KBM-7 (cell line): Measurements from ENCODE around the gene ABL1.
"Not testable (repeated sequence)": the region's sequence is repeated elsewhere in the genome, so short reads cannot be mapped to it uniquely, and the experiment has no call there.

Source experiments
- DNase-seq: peaks from one replicate; pipeline ENCODE4 v3.0.0-alpha.2; 2015
- in situ Hi-C: fragments of 300-500 bp; cut with MboI; formaldehyde crosslinking; loops from 2 replicates; pipeline ENCODE4 v1.14.3; 2020; ENCODE audit warnings: low sequenced_read_pairs, low pct_unique_long_range_greater_than_20kb, mixed read lengths

The ABL1 gene

DNA sequence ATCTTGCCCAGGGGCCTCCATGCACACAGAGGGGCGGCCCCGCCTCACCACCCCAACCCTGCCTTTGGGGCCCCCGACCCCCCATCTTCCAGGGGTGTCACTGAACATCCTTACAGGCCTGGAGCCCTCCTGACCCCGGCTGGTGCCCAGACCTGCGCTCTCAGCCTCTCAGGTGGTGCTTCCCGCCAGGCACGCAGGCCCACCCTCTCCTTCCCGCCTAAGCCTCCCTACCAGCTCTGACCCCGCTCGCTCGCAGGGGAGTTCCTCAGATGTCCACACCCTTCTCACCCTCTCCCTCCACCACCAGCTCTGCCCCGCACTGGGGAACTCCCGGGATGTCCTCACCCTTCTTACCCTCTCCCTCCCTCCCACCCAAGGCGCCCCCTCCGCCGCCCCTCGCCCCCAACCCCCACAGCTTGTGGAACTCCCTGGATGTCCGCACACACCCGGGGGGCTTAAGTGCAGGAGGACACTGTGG lies 73.9 kb downstream of the ABL1 start:
- DNase-seq, result no peak
- in situ Hi-C loops, result no loop called here

DNA sequence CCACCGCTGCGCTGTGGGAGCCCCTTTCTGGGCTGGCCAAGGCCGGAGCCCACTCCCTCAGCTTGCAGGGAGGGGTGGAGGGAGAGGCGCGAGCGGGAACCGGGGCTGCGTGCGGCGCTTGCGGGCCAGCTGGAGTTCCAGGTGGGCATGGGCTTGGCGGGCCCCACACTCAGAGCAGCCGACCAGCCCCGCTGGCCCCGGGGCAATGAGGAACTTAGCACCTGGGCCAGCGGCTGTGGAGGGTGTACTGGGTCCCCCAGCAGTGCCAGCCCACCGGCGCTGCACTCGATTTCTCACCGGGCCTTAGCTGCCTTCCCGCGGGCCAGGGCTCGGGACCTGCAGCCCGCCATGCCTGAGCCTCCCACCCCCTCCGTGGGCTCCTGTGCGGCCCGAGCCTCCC lies 75.0 kb downstream of the ABL1 start:
- in situ Hi-C loops, DNase-seq: not testable (repeated sequence)

DNA sequence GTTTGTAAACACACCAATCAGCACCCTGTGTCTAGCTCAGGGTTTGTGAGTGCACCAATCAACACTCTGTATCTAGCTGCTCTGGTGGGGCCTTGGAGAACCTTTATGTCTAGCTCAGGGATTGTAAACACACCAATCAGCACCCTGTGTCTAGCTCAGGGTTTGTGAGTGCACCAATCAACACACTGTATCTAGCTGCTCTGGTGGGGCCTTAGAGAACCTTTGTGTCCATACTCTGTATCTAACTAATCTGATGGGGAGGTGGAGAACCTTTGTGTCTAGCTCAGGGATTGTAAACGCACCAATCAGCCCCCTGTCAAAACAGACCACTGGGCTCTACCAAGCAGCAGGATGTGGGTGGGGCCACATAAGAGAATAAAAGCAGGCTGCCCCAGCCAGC lies 75.6 kb downstream of the ABL1 start:
- DNase-seq, in situ Hi-C loops: not testable (repeated sequence)

DNA sequence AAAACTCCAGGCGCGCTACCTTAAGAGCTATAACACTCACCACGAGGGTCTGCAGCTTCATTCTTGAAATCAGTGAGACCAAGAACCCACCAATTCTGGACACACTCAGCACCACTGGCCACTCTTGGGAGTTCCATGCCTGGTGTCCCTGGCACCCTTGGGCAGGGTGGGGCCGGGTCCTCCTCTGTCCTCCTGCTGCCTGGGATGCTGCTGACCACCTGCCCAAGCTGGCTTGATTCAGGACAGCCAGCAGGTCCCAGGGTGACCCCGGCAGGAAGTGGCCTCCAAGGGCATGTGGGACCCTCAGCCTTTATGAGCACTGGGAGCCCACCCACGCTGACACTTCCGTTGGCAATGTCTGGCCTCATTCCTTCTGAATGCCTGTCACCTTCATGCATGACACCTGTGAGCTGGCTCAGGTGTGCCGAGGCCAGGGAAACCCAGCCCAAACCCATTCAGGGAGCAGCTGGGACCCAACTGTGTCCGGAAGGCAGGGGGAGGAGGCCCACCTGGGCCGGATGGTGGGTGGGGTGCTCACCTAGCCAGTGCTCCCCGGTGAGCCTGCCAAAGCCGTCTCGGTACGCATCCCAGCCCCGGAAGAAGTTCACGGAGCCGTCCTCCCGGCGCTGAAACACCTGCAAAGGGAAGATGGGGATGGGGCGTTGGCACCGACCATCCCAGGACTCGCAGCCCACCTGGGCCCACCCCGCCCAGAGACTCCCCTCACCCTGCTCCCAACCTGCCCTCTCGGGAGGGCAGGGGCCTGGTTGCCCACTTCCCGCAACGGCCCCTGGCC lies 76.4 kb downstream of the ABL1 start:
- in situ Hi-C loops, result no loop called here
- no peak for DNase-seq

DNA sequence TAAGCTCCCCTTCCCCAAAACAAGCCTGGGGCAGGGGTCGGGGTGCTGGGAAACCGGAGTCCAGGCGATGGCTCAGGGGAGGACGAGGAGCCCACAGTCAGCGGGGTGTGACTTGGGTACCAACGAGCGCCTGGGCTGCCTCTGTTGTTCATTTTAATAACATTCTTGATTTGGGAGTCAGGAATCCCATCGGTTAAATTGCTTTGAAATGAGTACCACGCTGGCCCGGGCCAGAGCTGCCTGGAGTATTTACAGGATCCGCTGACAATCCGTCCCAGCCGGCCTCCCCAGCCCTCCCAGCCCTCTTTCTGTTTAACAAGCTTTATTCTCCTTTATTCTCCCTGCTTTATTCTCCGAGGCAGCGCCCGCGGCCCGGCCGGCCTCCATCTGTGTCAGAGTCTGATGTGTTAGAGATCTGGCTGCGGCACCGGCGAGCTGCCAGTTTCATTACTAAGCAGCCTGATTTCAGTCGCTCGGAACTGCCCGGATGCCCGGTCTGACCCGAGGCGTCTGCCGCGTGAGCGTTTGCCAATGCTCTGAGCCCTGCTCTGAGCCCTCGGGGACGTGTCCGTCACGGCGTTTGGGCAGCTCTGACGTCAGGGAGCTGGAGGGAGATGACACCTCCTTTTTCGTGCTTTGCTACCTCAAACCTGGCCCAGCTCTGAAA lies 78.0 kb downstream of the ABL1 start:
- DNase-seq, result no peak
- in situ Hi-C loops, result no loop called here

DNA sequence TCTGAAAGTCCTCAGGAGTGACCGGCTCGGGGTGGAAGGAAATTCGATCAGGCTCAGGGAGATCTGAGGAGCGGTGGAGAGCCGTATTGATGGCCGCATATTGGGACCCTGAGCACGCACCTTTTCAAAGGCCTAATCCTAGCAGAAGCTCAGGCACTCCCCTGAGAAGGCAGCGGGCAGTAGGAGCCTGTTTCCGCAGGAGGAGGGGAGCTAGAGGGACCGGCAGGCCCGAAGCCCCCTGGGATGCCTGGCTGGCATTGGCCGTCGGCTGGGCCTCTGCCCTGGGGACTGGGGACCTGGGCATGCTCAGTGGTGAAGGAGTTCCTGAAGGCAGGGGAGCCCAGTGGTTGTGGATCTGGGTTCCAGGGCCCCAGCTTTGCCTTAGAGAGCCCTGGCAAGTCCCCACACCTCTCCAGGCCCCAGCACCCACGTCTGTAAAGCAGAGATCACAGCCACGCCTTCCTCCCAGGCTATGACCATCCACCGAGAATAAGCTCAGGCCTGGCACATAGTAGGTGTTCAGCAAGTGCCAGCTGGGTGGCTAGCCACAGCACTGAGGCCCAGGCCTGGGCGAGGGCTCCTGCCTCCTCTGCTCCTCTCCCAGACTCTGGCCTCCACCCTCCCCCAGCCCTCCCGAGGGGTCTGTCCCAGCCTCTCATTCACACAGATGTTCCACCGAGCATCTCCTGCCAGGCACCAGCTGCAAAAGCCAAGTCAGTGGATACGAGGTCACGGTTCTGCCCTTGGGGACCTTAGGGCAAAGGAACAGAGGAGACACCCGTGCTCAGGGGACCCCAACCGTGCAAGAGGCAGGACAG lies 78.8 kb downstream of the ABL1 start:
- DNase-seq, result no peak
- in situ Hi-C loops, result no loop called here

DNA sequence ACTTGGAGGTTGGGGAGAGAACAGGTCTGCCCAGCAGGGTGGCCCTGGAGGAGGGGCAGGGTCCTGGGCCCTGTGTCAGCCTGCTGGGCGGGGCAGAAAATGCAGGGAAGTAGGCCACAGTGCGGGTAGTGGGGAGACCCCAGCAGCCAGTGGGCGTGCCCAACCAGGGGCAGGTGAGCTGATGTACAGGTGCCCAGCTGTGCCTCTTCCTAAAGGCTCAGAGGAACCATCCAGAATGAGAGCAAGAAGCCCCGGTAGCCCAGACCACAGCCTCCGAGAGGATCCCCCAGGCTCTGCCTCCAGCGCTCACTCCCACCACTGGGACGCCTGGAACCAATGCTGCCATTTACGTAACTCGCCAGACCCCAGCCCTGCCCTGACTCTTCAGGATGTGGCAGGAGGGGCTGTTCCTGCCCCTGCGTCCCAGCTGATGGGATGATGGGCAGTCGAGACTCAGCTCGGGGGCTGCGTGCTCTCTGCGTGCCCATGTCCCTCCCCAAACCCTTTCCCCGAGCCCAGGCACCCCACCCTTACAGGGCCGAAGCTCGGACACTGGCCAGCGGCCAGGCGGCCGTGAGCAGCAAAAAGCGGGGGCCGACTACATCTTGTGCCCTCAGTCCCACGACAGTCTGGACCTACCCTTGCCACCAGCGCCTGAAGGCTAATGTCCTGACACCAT lies 79.5 kb downstream of the ABL1 start:
- in situ Hi-C loops, result no loop called here
- no peak for DNase-seq

DNA sequence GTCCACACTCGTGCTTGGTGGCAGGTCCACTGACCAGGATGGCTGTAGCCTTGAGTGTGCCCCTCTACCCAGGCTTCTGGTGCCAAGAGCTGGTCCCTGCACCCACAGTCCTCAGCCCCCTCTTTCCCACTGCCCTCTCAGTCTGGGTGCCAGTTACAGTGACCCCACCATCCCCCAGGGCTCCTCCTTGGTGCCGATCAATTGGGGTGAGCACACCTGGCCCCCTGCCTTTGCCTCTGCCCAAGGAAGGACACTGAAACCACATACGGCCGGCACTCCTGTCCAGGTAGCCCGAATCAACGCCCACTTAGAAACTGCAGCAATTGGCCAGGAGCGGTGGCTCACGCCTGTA lies 80.0 kb downstream of the ABL1 start:
- in situ Hi-C loops, result no loop called here

DNA sequence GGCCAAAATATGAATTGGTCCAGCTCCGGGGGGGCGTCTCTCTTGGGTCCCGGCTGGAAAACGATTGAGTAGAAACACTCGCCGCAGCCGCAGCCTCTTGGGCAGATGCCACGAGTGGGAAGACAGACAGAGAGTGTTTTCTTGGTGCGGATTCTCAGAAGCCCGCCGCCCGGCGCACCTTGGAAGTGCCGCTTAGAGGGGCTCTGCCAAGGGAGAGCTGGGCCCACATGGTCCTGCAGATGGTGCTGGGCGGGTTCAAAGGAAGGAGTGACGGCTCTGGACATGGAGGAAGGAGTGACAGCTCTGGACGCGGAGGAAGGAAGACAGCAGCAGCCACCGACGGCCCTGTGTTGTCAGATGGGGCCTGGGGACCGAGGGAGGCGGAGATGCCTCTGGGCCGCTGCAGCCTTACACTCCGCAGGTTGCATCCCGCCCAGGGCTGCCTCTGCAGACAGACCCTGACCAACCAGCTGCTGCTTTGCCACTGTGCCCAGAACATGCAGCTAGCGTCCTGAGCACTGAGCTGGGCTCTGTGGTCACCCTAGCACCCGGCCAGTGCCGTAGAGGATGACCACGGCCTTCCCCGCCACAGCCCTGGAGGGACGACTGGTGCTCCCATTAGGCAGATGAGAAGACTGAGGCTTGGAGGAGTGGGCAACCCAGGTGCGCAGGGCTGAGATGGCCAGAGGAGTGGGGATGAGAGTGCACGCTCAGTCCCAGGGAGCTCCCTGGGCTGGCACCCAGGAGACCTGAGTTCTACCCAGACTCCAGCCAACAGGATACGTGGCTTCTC lies 82.3 kb downstream of the ABL1 start:
- in situ Hi-C loops, result no loop called here
- no peak for DNase-seq

More for the DNA sequence above, 80.0 kb downstream of the ABL1 start:
- no peak for DNase-seq

DNA sequence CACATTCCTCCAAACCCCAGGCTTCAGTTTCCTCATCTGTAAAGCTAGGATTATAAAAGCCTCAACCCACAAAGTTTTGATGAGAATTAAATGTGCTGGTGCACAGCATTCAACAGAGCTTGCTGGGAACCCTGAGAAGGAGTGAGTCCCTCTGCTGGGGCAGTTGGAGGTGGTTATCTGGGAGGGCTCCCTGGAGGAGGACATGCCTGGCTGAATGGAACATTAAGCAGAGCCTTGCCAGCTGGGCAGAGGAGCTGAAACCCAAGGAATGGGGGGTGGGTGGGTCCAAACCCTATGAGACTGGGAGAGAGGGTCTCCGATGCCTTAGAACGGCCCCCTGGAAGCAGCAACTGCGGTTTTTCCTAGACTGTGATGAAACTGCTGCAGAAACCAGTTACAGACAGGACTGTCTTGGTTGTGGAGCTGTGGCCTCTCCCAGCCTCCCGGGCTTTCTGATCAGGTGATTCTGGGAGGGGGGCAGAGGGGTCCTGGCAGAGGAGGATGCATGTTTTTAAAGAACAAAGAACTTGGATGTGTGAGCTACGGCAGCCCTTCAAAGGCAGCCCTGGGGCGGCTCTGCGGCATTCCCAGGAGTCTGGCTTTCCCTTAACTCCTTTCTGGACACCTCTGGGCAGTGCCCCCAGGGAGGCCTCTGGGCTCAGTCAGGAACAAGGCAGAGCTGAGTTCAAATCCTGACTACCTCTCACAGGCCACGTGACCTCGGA lies 83.2 kb downstream of the ABL1 start:
- in situ Hi-C loops, result no loop called here
- DNase-seq, result no peak

DNA sequence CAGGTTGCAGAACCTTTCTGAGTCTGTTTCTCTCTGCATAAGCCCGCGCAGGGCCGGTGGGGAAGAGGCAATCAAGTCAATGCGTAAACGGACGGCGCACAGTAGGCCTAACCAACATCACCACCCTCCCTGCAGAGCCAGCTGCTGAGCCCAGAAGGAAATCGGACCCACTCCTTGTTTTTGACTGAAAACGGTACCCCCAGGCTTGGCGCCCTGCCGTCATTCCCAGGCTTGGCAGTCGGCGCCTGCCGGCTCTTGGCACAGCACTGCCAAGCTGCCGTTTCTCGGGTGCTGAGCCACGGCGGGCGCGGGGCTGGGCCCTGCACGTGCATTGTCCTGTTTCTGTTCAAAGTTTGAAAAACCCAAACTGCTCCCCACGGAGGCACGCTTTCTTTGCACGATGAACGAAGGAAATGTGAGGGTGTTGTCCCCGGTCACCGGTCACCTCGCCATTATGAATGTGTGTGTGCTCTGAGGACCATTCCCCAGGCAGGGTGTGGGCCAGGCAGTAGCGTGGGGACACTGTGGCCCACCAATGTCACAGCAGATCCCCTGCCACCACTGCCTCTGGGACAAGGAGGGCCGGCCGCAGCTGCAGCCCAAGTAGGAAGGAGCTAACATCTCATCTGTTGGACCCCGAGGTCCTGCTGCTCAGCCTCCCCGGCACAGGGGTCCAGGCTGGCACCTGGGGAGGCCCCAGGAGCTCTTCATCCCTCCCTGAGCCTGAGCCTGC lies 83.9 kb downstream of the ABL1 start:
- in situ Hi-C loops, result no loop called here
- no peak for DNase-seq

DNA sequence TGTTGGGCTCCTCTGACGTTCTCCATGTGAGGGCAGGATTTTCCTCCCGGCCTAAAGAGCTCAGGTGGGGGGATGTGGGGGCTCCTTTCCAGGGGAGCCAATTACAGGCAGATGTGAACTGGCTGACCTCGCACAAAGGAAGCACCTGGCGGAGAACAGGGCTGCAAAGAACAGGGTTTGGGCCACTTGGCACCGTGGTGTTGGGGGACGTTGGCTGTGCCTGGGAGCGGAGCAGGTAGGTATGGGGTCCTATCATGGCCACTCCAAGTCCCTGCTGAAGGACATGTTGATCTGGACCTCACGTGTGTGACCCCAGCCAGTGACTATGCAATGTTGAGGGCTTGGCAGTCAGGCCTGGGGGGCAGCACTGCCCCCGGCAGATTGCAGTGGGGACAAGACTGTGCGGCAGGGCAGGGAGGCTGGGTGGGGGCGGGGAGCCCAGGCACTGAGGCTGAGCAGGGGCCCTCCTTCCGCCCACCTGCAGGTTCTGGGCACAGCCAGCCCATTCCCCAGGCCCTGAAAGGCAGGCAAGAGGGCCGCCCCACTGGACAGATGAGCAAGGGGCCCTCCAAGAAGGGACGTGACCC lies 84.6 kb downstream of the ABL1 start:
- DNase-seq, result no peak
- in situ Hi-C loops, result no loop called here

DNA sequence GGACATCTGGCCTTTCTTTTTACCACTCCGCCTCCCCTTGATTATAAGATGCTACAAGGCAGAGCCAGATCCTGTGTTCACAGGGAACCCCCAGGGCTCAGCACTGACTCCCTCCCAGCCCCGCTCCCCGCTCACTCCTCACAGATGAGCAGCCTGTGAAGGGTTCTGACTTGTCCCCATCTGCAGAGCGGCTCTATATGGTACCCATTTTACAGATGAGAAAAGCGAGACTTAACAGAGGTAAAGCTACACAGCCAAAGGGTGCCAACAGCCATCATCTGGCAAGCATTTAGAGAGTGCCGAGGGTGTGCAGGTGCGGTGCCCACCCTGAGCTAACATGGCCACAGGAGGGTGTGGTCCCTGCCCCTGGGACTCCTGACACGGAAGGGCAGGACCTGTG lies 85.2 kb downstream of the ABL1 start:
- DNase-seq, result no peak
- in situ Hi-C loops, result no loop called here

DNA sequence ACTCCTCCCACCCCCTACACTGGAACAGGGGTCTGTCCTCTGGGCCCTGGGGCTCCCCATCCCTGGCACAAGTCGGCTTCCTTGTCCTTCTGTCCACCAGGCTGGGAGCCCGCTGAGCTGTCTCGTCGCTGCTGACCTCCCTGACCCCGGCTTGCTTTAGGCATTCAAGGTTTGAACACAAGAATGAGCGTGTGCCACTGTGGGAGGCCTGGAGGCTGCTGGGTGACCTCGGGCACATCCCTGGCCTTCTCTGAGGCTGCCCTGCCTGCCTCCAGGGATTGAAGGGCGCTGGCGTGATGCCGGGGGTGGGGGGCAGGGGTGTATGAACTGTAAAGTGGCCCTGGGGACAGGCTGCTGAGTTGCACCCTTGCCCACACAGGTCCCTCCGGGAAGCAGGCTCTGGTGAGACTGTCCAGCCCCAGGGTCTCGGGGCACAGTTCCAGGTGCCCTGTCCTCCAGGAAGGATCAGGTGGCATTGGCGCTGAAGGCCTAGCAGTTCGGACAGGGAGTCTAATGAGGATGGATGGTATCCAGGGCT lies 85.8 kb downstream of the ABL1 start:
- in situ Hi-C loops, result no loop called here
- no peak for DNase-seq

DNA sequence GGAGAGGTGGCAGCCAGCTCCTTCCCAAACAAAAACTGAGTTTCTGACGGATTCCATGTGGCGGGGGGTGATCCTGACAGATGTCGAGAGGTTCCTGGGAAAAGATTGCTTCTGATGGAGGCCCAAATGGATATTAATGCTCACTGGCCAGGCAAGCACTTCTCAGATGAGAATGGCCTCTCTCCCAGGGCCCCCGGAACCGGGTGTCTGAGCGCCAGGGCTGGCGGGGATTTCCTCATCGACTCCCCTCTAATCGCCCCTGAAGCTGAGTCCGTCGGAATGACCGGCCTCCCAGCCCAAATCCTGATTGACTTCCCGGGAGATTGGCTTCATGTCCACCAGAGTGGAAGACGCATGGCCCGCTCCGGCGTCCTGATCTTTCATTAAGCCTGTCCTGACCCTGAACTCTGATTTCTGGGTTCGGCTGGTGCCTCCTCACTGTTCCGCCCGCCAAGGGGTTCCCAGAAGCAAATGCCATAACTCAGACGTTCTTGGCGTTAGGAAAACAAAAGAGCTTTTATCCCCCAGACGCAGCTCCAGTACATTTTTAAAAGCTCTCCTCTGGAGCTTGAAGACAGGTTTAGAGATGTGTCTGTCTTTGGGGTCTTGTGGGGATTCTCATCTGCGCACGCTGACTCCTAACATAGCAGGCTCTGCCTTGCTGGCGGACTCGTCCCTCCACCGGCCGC lies 86.4 kb downstream of the ABL1 start:
- in situ Hi-C loops, result no loop called here
- no peak for DNase-seq
